ENCODE results near the gene TRIL.

GRCh38 chr7:28940741-28941384 lies 17.3 kb downstream of the TRIL start:
- TF ChIP-seq CTCF (IDR thresholded peaks at IDR 0.05) (no peak), POLR2A (IDR thresholded peaks at IDR 0.05) (no peak)

Data from esophagus squamous epithelium (tissue), 4 donors.